ENCODE data around the gene OASL. TPM values are rescaled to one million over a fixed set of nuclear protein-coding genes. Genes with fewer than 3 reads are reported as not detected.

Gene OASL
- total RNA-seq, 1 donor from 2014 or later: not detected

DNA sequence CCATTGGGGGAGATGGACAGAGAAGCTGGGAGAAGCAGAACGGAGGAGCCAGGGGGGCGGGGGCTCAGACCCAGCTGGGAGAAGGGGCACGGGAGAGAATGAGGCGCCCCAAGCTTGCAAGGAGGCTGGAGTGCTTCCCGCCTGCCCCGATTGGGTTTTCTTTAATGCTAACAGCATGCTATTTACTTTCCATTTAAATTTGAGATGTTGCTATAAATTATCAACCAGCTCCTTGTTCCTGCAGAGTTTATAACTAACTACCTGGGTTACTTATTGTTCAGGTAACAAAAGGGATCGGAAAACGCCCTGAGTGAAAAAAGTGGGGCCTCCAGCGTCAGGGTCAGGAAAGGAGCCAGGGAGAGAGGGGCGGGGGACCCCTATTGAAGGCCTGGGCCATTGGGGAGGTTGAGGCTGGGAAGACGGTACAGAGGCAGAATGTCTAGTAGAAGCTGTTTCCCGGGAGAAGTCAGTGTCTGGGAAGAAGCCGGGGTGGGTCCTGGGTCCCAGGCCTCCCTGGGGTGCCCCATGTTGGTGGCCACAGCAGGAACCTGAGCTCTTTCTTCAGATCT is 58.2 kb downstream of the OASL start:
- peaks cover 10% of the 10 kb centered on the region for H3K4me1 ChIP-seq
- H4K20me1 ChIP-seq (ENCODE audit: low read depth): no peaks in the 10 kb centered on the region
- Mint-ChIP-seq H3K4me1 (peaks cover 16% of the 10 kb centered on the region), H3K4me3 (no peak overlapping the region), H3K9me3 (no peaks in the 10 kb centered on the region), H3K27ac (no peak overlapping the region), H3K27me3 (ENCODE audit: insufficient read depth, low read depth) (peaks cover 3% of the 10 kb centered on the region), H3K36me3 (no peaks in the 10 kb centered on the region)
- H3K79me2 ChIP-seq (ENCODE audit: low read depth): no peaks in the 10 kb centered on the region
- no peak overlapping the region for H3K4me2 ChIP-seq
- no peak overlapping the region for H3K4me3 ChIP-seq
- H3K27ac ChIP-seq: no peak overlapping the region
- no peak for DNase-seq (ENCODE audit: low spot score)
- no peak overlapping the region for H3K9ac ChIP-seq
- no peaks in the 10 kb centered on the region for H3K27me3 ChIP-seq
- no peaks in the 10 kb centered on the region for H3K9me3 ChIP-seq (ENCODE audit: low read depth)
- no peaks in the 10 kb centered on the region for H3F3A ChIP-seq (ENCODE audit: low read depth)
- no peaks in the 10 kb centered on the region for H3K36me3 ChIP-seq
- TF ChIP-seq EZH2phosphoT487 (IDR thresholded peaks at IDR 0.05) (no peak), EZH2 (IDR thresholded peaks at IDR 0.05) (no peak)
- TF ChIP-seq, protein P1, sequence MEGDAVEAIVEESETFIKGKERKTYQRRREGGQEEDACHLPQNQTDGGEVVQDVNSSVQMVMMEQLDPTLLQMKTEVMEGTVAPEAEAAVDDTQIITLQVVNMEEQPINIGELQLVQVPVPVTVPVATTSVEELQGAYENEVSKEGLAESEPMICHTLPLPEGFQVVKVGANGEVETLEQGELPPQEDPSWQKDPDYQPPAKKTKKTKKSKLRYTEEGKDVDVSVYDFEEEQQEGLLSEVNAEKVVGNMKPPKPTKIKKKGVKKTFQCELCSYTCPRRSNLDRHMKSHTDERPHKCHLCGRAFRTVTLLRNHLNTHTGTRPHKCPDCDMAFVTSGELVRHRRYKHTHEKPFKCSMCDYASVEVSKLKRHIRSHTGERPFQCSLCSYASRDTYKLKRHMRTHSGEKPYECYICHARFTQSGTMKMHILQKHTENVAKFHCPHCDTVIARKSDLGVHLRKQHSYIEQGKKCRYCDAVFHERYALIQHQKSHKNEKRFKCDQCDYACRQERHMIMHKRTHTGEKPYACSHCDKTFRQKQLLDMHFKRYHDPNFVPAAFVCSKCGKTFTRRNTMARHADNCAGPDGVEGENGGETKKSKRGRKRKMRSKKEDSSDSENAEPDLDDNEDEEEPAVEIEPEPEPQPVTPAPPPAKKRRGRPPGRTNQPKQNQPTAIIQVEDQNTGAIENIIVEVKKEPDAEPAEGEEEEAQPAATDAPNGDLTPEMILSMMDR (IDR thresholded peaks at IDR 0.05): no peak
- H2AFZ ChIP-seq (replicated peaks): no peak overlapping the region

DNA sequence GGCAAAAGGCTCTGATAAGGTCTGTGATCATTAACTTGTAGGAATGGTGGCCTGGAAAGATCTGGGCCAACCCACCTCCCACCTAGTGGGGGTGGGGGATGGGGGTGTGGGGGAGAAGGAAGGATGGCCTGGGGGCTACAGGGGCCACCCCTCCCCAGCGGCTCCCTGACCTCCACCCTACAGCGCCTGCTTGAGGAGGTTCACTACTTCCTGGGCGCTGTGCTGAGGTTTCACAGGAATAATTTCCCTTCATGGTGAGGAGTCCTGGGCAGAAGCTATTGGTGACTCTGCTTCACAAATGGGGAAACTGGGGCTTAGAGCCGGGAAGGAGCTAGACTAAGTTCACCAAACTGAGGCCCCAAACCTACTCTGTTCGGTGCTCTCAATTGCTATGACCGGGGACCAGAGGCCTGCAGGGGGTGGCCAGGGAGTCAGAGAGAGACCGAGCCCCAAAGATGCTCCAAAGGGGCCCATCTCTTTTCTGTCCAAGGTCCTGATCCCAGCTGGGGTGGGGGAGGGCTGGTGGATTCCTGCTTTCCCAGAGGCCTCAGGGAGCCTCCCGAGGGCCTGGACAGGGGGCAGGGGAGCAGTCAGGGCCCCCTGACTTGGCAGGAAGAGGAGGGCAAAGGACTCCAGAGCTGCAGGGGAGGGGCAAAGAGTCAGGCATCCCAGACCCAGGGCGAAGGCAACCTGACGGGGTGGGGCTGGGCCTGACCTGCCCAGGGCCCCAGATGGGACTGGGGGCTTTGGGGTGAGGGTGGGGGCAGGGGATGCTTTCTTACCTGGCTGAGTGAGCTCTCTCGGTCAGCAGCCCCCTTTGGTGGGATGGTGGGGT is 59.0 kb downstream of the OASL start:
- H3K27me3 ChIP-seq: no peaks in the 10 kb centered on the region
- no peaks in the 10 kb centered on the region for H3F3A ChIP-seq (ENCODE audit: low read depth)
- Mint-ChIP-seq H3K27me3 (ENCODE audit: insufficient read depth, low read depth) (peaks cover 3% of the 10 kb centered on the region), H3K36me3 (no peaks in the 10 kb centered on the region), H3K9me3 (no peaks in the 10 kb centered on the region), H3K4me3 (no peak overlapping the region), H3K4me1 (peaks cover 16% of the 10 kb centered on the region), H3K27ac (no peak overlapping the region)
- H3K9ac ChIP-seq: no peak overlapping the region
- no peaks in the 10 kb centered on the region for H4K20me1 ChIP-seq (ENCODE audit: low read depth)
- no peaks in the 10 kb centered on the region for H3K79me2 ChIP-seq (ENCODE audit: low read depth)
- no peak overlapping the region for H3K27ac ChIP-seq
- H3K4me3 ChIP-seq: no peak overlapping the region
- no peaks in the 10 kb centered on the region for H3K9me3 ChIP-seq (ENCODE audit: low read depth)
- H3K36me3 ChIP-seq: no peaks in the 10 kb centered on the region
- TF ChIP-seq, protein P1 (IDR thresholded peaks at IDR 0.05): no peak
- TF ChIP-seq EZH2phosphoT487 (IDR thresholded peaks at IDR 0.05): no peak
- no peak for TF ChIP-seq EZH2 (IDR thresholded peaks at IDR 0.05)
- DNase-seq (ENCODE audit: low spot score): peak; percentile 48
- H2AFZ ChIP-seq (replicated peaks): no peak overlapping the region
- H3K4me1 ChIP-seq: peaks cover 10% of the 10 kb centered on the region
- H3K4me2 ChIP-seq: no peak overlapping the region

DNA sequence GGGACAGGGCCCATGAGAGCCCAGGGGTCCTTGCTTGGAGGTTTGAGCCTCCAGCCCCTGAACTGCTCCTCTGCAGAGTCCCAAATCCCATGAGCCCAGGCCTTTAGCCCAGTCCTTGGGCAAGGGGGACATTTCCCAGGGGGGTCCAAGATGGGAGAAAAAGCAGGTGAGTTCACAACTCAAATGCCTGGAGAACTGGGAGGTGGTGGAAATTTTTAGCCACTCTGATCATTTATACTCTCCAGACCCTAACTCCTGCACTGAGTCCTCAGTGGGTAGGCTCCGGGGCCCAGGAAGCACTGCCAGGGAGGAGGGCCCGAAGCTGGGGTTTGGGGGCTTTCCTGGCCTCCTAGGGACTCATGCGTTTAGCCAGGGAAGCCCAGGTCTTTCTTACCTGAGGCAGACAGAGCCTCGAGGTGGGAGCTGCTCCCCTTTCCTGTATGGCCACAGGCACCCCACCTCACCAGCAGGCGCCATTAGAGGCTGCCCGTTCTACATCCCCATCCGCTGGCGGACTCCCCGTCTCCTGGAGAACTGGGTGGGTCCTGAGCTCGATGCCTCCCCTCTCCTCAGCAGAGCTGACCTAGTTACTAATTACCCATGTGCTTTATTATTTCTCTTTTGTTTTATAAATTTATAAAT is 59.7 kb downstream of the OASL start:
- TF ChIP-seq, protein P1 (IDR thresholded peaks at IDR 0.05): no peak
- TF ChIP-seq EZH2phosphoT487 (IDR thresholded peaks at IDR 0.05) (no peak), EZH2 (IDR thresholded peaks at IDR 0.05) (no peak)

More for the DNA sequence above, 59.7 kb downstream of the OASL start:
- Mint-ChIP-seq H3K9me3 (no peaks in the 10 kb centered on the region), H3K27ac (no peak overlapping the region), H3K4me1 (peaks cover 15% of the 10 kb centered on the region), H3K36me3 (no peaks in the 10 kb centered on the region), H3K4me3 (no peak overlapping the region), H3K27me3 (ENCODE audit: insufficient read depth, low read depth) (peaks cover 3% of the 10 kb centered on the region)
- Histone ChIP-seq H2AFZ (replicated peaks) (no peak overlapping the region), H3K27ac (no peak overlapping the region), H3F3A (ENCODE audit: low read depth) (no peaks in the 10 kb centered on the region), H3K4me2 (no peak overlapping the region), H3K9me3 (ENCODE audit: low read depth) (no peaks in the 10 kb centered on the region), H3K4me1 (peaks cover 10% of the 10 kb centered on the region), H3K4me3 (no peak overlapping the region), H3K27me3 (no peaks in the 10 kb centered on the region), H3K9ac (no peak overlapping the region), H4K20me1 (ENCODE audit: low read depth) (no peaks in the 10 kb centered on the region), H3K36me3 (no peaks in the 10 kb centered on the region), H3K79me2 (ENCODE audit: low read depth) (no peaks in the 10 kb centered on the region)
- no peak for DNase-seq (ENCODE audit: low spot score)
